ENCODE measurements around the gene PSMD1.

Gene PSMD1

GRCh38 chr2:231207734-231208133 lies 151.1 kb downstream of the PSMD1 start:
- ATAC-seq (no peak), DNase-seq (no peak)

- ATAC-seq (no peak), DNase-seq (no peak)
These were observed 154.1 kb downstream of the PSMD1 start for GRCh38 chr2:231210782-231211181.

- DNase-seq = no peak
- no peak for ATAC-seq
These were observed 154.8 kb downstream of the PSMD1 start for GRCh38 chr2:231211486-231211885.

GRCh38 chr2:231212329-231212845 lies 155.7 kb downstream of the PSMD1 start:
- no peak for DNase-seq
- no peak for ATAC-seq

DNA sequence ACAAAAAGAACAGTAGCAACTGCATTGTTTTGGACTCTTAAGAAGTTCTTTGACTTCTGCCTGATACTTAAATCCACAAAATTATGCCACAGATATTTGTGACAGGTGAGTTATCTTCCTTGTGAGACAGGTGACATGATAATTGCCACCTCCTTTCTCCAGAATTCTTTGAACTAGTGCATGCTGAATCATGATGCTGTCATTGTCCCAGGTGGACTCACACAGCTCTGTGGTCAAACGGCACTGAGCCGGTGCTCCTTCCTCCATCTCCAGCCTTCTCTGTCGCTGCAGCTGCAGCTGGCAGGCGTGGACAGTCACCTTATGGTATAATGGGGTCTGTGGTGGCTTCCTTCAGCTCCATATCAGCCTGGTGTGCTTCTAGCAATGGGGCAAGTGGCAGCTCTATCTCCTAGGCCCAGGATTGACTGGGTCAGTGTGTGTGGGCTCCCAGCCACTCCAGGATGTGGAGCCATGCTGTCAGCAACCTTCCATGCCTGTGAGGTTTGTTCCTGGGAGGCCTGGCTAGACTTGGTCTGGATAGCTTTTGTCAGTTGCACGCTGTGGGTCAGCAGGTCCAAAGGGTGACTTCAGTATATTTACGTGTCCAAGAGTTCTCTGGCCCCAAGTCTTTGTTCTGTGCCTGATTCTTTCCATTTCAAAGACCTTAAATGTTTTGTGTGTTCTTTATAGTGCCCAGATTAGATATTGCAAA lies 157.4 kb downstream of the PSMD1 start:
- ATAC-seq (no peak), DNase-seq (no peak)

GRCh38 chr2:231218366-231218765 lies 161.7 kb downstream of the PSMD1 start:
- ATAC-seq (no peak), DNase-seq (no peak)

DNA sequence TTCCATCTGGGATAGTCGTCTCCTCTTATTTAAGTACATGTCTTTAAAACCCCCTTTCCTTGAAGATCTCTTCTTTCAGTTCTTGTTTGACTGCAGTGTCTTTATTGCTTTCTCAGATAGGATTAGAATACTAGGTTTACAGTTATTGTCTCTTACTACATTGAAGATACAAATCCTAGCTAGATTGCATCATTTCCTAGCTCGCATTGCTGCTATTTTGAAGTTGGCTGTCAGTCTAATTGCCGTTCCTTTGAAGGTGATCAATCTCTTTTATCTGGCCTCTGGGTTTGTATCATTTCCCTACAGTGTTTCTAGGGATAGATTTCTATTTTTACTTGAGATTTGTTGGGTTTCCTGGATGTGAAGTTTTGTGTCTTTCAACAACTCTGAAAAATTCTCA lies 162.6 kb downstream of the PSMD1 start:
- ATAC-seq (no peak), DNase-seq (no peak)

GRCh38 chr2:231221761-231222160 lies 165.1 kb downstream of the PSMD1 start:
- DNase-seq = no peak
- ATAC-seq = no peak

All from stimulated activated naive CD8-positive, alpha-beta T cell treated with anti-CD3 and anti-CD28 coated beads, Interleukin-15, Interleukin-2, amounts not matched to agents 100 U/mL and 50 U/mL, for 24 hours (primary cell).